Measurements from ENCODE around the gene ABCC8. TPM values are rescaled to one million over a fixed set of nuclear protein-coding genes. Genes with fewer than 3 reads are reported as not detected.

Gene ABCC8
- total and polyA plus RNA-seq, 2 donors (not counting 3 experiments of a cell fraction or from before 2014, with no cell fraction given) = not detected

- POLR2A ChIA-PET = no interaction called here
- TF ChIP-seq, protein P1, sequence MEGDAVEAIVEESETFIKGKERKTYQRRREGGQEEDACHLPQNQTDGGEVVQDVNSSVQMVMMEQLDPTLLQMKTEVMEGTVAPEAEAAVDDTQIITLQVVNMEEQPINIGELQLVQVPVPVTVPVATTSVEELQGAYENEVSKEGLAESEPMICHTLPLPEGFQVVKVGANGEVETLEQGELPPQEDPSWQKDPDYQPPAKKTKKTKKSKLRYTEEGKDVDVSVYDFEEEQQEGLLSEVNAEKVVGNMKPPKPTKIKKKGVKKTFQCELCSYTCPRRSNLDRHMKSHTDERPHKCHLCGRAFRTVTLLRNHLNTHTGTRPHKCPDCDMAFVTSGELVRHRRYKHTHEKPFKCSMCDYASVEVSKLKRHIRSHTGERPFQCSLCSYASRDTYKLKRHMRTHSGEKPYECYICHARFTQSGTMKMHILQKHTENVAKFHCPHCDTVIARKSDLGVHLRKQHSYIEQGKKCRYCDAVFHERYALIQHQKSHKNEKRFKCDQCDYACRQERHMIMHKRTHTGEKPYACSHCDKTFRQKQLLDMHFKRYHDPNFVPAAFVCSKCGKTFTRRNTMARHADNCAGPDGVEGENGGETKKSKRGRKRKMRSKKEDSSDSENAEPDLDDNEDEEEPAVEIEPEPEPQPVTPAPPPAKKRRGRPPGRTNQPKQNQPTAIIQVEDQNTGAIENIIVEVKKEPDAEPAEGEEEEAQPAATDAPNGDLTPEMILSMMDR (IDR thresholded peaks at IDR 0.05; ENCODE audit: extremely low read depth in 1 of 2, insufficient read depth in 1 of 2, low read depth in 1 of 2, low read length in 2 of 2) = no peak
- TF ChIP-seq GATA2 (IDR thresholded peaks at IDR 0.05; ENCODE audit: insufficient read depth, insufficient read length, low read depth, low read length) (no peak), POLR2A (IDR thresholded peaks at IDR 0.05; ENCODE audit: low read depth, low read length) (no peak), POLR2AphosphoS5 (IDR thresholded peaks at IDR 0.05; ENCODE audit: insufficient read depth, low read depth, low read length) (no peak), FOS (IDR thresholded peaks at IDR 0.05; ENCODE audit: borderline replicate concordance, insufficient read depth, low read length) (no peak), EZH2 (IDR thresholded peaks at IDR 0.05; ENCODE audit: borderline replicate concordance, low read depth, low read length, severe bottlenecking) (no peak), JUN (IDR thresholded peaks at IDR 0.05; ENCODE audit: borderline replicate concordance, insufficient read depth, insufficient read length, low read depth) (no peak), MYC (IDR thresholded peaks at IDR 0.05; ENCODE audit: low read depth, low read length) (no peak)
- TF ChIP-seq, protein P2, sequence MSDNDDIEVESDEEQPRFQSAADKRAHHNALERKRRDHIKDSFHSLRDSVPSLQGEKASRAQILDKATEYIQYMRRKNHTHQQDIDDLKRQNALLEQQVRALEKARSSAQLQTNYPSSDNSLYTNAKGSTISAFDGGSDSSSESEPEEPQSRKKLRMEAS (IDR thresholded peaks at IDR 0.05; ENCODE audit: insufficient read depth, insufficient read length) = no peak
These were observed 37.3 kb downstream of the ABCC8 start for GRCh38 chr11:17439316-17439782.

More at GRCh38 chr11:17439316-17439782, 37.3 kb downstream of the ABCC8 start:
- H3K79me2 ChIP-seq (ENCODE audit: control insufficient read depth, insufficient read depth, low read length) = no peaks in the 10 kb centered on the region
- FAIRE-seq = no peak
- no peaks in the 10 kb centered on the region for H3K9me1 ChIP-seq (replicated peaks; ENCODE audit: control insufficient read depth, extremely low read depth, insufficient read depth, low read length)
- peaks cover 0 to 6% of the 10 kb centered on the region in 2 experiments for H3K27me3 ChIP-seq (ENCODE audit: control insufficient read depth in 2 of 2, insufficient read depth in 2 of 2, low read length in 2 of 2)
- dilution Hi-C loops (cut with MboI; ENCODE audit: extremely low pct_ligation_motif_present, low sequenced_read_pairs) = no loop called here
- no peak overlapping the region for H2AFZ ChIP-seq (ENCODE audit: low read depth, low read length)
- H3K4me1 ChIP-seq (ENCODE audit: control insufficient read depth, extremely low read depth, insufficient read depth, low read length) = no peaks in the 10 kb centered on the region
- CTCF ChIA-PET = interaction anchor here (1.2 to 1.4 kb wide), 2 partner anchors 9 to 49 kb away, joined by 3 to 4 read pairs; no protein-coding TSS in a partner anchor
- H3K36me3 ChIP-seq (ENCODE audit: control insufficient read depth in 2 of 2, extremely low read depth in 1 of 2, insufficient read depth in 2 of 2, low read length in 2 of 2) = no peaks in the 10 kb centered on the region
- no peak overlapping the region for H3K27ac ChIP-seq (ENCODE audit: insufficient read depth, low read depth, low read length)
- H3K9me3 ChIP-seq (replicated peaks; ENCODE audit: control insufficient read depth, insufficient read depth, low read length) = no peaks in the 10 kb centered on the region
- intact Hi-C loops (cut with micrococcal nuclease) = no loop called here
- no peak overlapping the region for H3K4me2 ChIP-seq (ENCODE audit: insufficient read depth, low read length)
- H3K4me3 ChIP-seq (replicated peaks in 1 of 3; ENCODE audit: insufficient read depth in 1 of 3, low read depth in 1 of 3, low read length in 3 of 3) = no peak overlapping the region
- no TSS peak for BruUV-seq (replicated peaks)
- no peaks in the 10 kb centered on the region for H4K20me1 ChIP-seq (replicated peaks; ENCODE audit: control insufficient read depth, extremely low read depth, insufficient read depth, low read length)
- H3K9ac ChIP-seq (replicated peaks; ENCODE audit: extremely low read depth, insufficient read depth, low read length) = no peak overlapping the region
- no peak for DNase-seq (ENCODE audit: low read depth, low spot score)

Data from endothelial cell of umbilical vein (primary cell).